CD4-positive, alpha-beta T cell treated with Interleukin-12 subunit alpha and Interleukin-12 subunit beta, for 1 hour (primary cell): ENCODE measurements around the gene NOTUM.
A peak's percentile ranks its signal among the peaks of the same experiment; 100 is the strongest.

Experiments
- DNase-seq: peaks from one replicate; pipeline ENCODE4 v3.0.0-alpha.2; 2020

Gene NOTUM

DNA sequence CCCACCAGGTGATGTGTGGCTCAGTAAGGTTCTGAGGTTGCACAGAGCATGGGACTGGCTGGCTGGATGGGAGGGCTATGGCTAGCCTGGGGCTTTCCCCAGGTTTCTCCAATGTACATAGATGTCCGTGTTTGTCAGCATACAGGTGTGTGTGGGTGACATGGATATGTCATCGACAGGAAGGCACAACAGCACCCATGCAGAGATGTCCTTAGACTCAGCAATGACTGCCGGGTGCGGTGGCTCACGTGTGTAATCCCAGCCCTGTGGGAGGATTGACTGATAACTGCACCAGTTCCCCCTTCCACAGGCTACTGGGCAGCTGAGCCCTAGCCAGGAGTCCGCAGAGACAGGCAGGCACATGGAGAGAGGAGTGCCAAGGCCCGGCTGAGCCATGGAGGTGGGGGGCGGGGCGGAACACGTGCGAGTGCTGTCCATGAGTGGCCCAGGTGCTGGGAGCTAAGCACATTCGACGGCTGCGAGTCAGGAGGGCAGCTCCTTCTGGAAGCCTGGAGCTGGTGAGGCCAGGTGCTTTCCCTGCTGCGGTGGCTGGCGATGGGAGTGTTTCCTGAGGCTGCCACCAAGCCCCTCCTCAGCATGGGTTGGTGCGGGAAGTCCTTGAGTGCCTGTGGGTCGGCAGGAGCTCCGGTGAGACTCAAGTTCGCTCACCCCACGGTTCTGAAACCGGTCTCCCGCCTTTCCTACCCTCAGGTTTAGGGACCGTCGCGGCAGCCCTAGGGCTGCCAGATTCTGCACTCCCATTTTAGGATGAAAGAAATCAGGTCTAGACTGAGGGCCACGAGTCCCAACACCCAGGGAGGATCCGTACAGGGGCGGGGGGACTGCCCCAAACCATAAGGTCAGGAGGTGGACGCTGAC lies 15.6 kb upstream of the NOTUM start:
- DNase-seq, result peak; percentile 29

DNA sequence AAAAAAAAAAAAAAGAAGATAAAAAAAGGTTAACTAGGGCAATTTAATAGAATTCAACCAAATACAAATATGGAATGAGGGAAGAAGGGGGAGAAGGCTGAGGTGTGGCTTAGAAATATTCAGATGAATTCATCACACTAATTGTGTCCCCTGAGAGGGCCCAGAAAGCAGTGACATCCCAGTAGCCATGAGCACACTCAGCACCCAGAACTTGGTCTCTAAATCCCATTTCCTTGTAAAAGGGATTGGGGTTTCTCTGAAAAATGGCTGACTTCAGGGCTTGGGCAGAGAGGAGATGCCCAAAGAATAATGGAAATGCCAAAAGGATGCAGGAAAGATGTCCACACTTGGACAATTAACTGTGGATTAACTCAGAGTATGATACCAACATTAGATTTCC lies 12.4 kb upstream of the NOTUM start:
- no peak for DNase-seq

DNA sequence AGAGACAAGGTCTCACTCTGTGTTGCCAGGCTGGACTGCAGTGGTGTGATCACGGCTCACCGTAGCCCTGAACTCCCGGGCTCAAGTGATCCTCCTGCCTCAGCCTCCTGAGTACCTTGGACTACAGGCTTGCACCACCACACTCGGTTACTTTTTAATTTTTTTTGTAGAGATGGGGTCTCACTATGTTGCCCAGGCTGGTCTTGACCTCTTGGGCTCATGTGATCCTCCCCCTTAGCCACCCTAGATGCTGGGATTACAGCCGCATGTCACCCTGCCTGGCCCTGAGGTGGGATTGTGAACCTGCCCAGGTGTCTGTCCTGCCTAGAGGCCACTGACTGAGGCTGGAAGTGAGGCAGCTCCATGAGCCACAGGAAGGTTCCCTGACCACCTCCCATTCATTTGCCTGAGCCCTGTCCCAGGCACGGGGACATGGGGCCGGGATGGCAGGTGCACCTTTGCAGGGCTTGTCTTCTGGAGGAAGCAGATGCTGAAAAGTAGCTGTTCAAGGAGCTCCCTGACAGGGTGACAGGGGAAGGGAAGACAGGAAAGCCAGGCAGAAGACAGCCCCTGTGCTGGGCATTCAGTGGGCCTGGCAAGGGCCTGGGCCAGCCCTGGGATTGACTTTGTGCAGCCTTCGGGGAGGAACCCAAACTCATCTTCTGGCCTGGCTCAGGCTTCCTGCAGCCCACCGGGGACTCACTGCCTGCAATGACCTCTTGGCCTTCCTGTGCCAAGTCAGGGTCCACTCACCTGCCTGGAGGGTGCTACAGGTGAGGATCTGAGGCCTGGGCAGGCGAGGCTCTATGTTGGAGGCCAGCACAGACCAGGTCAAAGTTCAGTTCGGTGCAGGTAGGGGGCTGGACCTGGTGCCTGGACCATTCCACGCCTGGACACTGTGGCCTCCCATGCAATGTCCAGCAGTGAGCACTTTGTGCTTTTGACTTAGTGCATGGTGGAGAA lies 8.1 kb upstream of the NOTUM start:
- no peak for DNase-seq

GRCh38 chr17:81968396-81968745 lies 7.4 kb upstream of the NOTUM start:
- DNase-seq, result no peak

- DNase-seq, result peak; percentile 90
Observed at GRCh38 chr17:81967533-81968395, 6.8 kb upstream of the NOTUM start.

GRCh38 chr17:81967244-81967532 lies 6.2 kb upstream of the NOTUM start:
- no peak for DNase-seq

GRCh38 chr17:81966343-81967243 lies 5.6 kb upstream of the NOTUM start:
- no peak for DNase-seq

DNA sequence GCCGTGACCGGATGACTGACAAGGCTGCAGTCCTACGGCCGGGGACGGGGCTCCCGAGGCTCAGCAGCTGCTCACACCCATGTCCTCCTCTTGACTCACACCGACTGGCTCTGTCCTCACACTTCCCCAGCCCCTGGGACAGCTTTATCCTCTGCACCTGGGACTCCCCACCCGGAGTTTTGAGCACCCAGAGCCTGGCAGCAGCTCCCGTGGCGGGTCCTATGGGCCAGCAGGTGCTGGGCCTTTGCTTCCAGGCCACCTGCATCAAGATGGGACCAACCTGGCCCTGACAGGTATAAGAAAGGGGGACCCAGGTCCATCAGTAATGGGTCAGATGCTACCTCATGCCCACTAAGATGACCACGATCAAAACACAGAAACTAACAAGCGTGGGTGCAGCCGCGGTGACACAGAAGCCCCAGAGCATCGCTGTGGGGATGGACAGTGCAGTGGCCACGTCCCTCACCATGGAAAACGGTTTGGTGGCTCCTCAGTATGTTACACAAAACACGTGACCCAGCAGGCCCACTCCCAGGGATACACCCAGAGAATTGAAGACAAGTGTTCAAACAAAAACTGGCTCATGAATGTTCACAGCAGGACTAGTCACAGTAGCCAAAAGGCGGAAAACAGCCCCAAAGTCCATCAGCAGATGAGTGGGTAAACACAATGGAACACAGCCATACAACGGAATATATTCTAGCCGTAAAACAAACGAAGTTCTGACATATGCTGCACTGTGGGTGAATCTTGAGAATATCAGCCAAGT lies 3.3 kb upstream of the NOTUM start:
- no peak for DNase-seq

DNA sequence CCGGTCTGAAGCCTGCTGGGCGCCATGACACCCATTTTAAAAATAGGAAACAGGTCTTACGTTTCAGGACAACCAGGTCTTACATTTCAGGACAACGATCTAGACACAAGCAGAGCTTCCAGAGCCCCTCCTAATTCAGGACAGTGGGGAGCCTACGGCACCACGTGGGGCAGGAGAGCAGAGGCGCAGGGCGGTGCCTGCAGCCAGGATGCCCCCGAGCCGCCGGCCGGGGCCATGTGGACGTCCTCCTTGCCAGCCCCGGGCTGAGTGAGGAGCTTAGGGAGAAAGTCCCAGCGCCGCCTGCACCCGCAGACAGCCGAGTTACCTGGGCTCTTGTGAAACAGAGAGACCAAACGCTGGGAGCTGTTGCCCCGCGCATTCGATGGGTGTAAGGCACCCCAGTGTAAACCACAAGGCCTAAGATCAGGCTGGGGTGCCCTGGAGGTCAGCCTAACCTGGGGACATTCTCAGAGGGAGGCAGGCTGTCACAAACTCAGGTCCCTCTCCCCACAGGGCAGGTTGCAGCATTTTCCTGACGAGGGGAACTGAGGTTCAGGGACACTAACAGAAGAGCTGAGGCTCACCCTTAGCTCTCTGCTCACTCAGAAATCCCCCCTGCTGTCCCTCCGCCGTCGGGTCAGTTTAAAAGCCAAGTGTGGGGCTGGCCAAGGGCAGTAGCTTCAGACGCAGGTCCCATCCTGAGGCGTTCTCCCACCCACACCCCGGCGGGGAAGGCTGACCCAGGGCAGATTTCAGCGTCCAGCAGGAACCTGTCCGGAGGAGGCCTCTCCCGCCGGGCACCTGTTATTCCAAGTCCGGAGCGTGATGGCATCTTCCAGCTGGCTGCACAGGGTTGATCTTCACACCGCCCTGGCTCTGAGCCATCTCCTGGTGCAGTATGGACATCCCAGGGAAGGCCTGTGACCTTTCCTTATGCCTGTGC lies 1.8 kb upstream of the NOTUM start:
- no peak for DNase-seq

DNA sequence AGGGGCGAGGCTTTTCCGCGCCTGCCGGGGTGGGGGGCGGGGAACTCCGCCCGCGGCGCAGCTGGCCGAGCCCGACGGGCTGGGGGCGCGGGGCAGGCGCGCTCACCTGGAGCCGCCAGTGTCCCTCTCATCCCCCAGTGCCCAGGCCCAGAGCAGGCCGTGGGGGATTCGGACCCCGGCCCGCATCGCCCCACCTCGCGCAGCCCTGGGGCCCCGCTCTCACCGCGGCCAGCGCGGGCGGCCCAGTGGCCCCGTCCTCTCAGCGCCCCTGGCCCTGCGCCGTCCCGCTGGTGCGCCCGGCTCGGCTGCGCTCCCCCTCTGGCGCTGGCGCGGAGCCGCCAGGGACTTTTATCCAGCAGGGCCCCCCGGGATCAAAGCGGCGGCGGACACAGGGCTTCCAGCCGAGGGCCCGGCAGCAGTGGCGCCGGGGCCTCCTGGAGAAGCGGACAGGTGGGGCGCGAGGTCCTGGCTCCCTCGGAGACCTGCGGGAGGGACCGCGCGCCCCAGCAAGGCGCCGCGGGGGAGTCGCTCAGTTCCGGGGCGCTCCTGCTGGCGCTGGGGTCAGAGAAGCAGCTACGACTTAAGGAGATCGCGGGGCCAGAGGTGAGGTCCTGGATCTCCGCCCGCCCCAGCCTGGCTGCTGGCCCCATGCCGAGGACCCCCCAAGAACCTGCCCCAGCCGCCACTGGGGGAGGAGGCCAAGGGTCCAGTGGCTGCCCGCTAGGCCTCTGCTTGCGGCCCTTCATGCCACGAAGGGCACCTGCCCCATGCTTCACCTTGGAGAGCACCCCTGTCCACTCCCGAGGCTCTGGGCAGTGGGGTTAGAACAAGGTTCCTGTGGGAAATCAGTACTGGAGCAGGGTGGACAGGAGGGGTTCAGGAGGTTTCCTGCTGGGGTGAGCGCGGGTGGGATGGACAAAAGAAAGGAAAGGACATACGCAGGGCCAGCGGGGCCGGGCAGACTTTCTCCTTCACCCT lies 823 bp upstream of the NOTUM start:
- DNase-seq, result no peak

DNA sequence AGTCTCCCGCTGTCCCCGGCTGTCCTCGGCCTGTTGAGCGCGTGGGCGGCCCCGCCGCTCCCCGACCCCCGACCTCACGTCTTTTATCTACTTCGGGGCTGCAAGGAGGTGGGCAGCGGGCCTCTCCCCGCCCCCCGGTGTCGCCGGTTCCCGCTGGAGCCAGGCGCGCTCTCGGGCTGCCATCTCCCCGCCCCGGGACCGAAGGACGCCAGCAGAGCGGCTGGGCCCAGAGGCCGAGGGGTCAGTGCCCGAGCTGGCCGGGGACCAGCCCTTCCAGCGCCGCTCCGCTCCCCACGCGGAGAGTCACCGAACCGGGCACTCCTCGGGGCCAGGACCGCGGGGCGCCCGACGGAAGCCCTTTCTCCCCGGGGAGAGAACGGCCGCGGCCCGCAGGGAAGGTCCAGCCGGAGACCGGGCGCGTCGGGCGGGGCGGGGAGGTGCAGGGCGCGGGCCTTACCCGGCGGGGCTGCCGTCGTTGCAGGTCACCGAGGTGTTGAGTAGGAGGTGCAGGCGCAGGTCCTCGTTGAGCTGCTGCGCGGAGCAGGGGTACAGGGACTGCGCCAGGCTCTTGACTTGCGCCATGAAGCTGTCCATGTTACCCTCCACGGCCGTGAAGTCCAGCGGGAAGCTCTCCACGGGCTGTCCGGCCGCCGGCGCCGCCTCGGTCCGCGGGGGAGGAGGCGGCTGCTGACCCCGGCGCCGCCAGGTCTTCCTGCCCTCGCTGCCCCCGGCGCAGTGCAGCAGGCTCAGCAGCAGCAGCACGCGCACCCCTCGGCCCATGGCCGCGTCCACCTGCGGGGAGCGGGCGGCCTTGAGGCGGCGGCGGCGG lies 643 bp downstream of the NOTUM start:
- DNase-seq, result no peak

- DNase-seq, result peak; percentile 89
Observed at GRCh38 chr17:81959362-81960129, 1.4 kb downstream of the NOTUM start.

DNA sequence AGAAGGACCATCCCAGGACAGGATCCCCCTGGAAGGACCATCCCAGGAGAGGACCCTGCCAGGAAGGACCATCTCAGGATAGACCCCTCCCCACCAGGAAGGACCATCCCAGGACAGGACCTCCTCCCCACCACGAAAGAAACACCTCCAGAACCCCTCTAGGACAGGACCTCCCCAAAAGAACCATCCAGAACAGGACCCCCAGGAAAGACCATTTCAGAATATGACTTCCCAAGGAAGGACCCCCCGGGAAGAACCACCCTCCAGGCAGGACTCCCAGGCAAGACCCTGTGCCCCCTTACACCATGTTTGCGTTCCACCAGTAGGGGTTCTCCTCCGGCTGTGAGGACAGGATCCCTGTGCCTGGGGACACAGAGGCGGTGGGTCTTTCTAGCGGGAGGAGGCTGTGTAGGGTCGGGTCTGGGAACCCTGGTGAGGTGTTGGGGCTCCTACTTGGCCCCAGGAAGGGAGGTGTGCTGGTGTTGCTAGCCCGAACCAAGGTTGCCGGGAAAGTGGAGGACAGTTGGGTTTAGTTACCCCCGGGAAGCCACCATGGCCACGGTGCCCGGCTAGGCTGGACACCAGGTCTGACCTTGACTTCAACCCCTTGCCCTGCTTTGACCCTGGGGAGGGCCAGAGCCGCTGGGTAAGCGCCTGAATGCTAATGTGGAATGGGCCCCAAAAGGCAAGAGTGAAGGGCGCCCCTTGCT lies 2.2 kb downstream of the NOTUM start:
- no peak for DNase-seq

DNA sequence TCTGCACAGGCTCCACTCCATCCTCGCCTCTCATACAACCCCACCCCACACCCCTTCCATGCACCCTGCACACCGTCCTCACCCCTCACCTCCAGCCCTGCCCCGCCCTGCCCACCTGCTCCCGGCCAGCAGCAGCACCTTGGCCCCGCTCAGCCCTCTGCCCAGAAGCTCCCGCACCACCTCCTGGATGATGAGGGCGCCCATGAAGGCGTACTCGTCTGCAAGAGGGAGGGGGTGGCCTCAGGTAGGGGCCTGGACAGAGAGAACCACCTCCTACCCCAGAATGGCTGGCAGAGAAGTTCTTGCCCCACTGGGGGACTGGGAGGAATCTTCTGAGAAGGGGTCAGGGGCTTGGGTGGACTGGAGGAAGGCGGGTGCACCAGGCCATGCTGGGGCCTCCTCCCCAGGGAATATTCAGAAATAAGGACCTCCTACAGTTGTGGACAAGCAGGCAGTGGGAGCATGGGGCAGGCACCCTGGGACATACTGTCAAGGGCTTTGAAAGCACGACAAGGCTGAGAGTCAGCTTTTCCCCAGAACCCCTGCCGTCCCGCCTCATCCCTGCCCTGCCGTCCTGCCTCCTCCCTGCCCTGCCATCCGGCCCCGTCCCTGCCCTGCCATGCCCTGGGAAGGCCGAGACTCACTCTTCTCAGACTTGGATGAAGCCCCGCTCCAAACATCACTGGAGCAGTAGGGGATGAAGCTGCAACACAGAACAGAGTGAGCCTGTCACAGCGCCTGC lies 3.1 kb downstream of the NOTUM start:
- no peak for DNase-seq
